NB4 (cell line): ENCODE results near the gene MT1G.
A peak's percentile ranks its signal among the peaks of the same experiment; 100 is the strongest.
"Not testable (repeated sequence)": the region's sequence is repeated elsewhere in the genome, so short reads cannot be mapped to it uniquely, and the experiment has no call there.

Source experiments
- DNase-seq: peaks from one replicate; pipeline ENCODE4 v3.0.0; 2010; ENCODE audit warnings: low read depth
- H3K4me3 ChIP-seq: one replicate; pipeline ENCODE4 v1.5.1; 2011; ENCODE audit warnings: mild to moderate bottlenecking, low read depth, low read length, moderate library complexity
- MYC ChIP-seq: IDR thresholded peaks from 2 replicates; pipeline ENCODE4 v1.6.1; 2011; ENCODE audit warnings: low read depth, low read length
- POLR2A ChIP-seq: IDR thresholded peaks from 2 replicates; pipeline ENCODE4 v1.6.1; 2011; ENCODE audit warnings: mild to moderate bottlenecking; ENCODE audit not compliant: insufficient read length; ENCODE audit errors: extremely low read depth
- TF ChIP-seq, protein P1 (sequence below): IDR thresholded peaks from 2 replicates; pipeline ENCODE4 v1.6.1; 2011; ENCODE audit warnings: low read depth, low read length
- TF ChIP-seq, protein P2 (sequence below): IDR thresholded peaks from one replicate; pipeline ENCODE4 v1.5.1; 2012; ENCODE audit warnings: low read depth, low read length

The MT1G gene

DNA sequence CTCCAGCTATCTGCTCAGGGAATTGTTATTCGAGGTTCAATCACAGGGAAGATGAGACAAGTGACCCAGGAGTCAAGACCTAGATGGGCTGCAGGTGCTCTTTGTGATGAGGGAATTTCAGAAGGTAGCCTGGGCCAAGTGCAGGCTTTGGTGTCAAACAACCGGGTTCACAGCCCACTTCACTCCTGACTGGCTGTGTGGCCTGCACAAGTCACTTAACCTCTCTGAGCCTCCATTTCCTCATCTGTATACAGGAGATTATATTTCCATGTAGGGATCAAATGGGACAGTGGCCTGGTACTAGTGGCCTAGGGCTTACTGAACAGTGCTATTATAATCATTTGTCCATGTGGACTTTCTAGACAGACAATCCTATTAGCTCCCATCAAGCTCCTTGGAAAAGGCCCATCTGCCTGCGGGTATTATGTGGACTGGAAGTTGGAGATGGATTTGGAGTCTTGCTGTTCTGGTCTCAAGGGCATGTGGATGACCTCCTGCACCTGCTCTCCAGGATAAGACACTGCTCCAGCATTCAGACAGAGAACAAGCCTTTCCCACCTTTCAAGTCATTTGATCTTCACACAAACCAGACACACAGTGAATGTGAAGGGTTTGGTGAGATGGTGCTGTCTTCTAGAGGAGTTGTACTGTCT, 11.3 kb upstream of the MT1G start:
- no peak overlapping the region for H3K4me3 ChIP-seq
- no peak for TF ChIP-seq POLR2A
- TF ChIP-seq, protein P1, sequence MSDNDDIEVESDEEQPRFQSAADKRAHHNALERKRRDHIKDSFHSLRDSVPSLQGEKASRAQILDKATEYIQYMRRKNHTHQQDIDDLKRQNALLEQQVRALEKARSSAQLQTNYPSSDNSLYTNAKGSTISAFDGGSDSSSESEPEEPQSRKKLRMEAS = no peak
- TF ChIP-seq, protein P2, sequence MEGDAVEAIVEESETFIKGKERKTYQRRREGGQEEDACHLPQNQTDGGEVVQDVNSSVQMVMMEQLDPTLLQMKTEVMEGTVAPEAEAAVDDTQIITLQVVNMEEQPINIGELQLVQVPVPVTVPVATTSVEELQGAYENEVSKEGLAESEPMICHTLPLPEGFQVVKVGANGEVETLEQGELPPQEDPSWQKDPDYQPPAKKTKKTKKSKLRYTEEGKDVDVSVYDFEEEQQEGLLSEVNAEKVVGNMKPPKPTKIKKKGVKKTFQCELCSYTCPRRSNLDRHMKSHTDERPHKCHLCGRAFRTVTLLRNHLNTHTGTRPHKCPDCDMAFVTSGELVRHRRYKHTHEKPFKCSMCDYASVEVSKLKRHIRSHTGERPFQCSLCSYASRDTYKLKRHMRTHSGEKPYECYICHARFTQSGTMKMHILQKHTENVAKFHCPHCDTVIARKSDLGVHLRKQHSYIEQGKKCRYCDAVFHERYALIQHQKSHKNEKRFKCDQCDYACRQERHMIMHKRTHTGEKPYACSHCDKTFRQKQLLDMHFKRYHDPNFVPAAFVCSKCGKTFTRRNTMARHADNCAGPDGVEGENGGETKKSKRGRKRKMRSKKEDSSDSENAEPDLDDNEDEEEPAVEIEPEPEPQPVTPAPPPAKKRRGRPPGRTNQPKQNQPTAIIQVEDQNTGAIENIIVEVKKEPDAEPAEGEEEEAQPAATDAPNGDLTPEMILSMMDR = no peak
- no peak for TF ChIP-seq MYC
- DNase-seq = no peak

DNA sequence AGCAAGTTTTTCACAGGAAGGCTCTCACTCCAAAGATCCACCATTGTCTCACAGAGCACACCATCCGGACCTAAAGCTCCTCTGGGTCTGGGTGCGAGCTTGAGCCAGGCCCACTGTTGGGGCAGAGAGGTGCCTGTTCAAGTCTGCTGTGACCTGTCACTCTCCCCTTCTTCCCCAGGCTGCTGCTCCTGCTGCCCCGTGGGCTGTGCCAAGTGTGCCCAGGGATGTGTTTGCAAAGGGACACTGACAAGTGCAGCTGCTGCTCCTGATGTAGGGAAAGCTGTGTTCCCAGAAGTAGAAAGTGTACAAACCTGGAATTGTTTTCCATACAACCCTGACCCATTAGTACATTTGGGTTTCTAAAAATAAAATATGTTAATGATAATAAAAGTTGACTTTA, 9.6 kb upstream of the MT1G start:
- no peak for DNase-seq
- H3K4me3 ChIP-seq = no peak overlapping the region
- TF ChIP-seq, protein P1 = no peak
- TF ChIP-seq MYC (no peak), POLR2A (no peak)
- TF ChIP-seq, protein P2 = no peak

DNA sequence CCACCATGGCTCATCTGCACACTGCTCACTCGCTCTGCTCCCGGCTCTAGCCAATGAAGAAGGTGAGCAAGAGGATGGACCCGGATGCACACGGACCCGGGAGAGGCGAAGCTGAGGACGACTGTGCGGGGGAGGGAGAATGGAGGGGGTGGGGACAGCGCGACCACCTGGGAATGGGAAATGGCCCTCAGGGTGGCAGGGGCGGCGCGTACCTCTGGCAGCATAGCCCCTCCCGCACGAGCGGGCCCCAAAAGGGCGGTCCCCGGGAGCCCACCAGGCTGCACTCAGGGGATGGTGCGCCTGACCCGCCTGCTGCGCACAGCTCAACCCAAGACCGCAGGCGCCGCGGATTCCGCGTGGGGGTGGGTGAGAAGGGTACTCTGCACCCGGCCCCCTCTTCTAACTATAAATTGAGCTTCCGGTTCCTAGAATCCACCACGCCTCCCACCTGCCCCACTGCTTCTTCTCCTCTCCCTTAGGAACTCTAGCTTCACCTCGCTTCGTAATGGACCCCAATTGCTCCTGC, 7.9 kb upstream of the MT1G start:
- no peak overlapping the region for H3K4me3 ChIP-seq
- TF ChIP-seq, protein P1 = no peak
- TF ChIP-seq MYC (no peak), POLR2A (no peak)
- TF ChIP-seq, protein P2 = no peak
- DNase-seq = no peak

DNA sequence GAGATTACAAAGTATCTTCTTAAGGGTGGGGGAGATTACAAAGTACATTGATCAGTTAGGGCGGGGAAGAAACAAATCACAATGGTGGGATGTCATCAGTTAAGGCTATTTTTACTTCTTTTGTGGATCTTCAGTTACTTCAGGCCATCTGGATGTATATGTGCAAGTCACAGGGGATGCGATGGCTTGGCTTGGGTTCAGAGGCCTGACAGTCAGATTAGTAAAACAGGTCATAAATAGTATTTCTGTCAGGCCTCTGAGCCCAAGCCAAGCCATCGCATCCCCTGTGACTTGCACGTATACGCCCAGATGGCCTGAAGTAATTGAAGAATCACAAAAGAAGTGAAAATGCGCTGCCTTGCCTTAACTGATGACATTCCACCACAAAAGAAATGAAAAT, 6.7 kb upstream of the MT1G start:
- not testable (repeated sequence) for H3K4me3 ChIP-seq, DNase-seq

DNA sequence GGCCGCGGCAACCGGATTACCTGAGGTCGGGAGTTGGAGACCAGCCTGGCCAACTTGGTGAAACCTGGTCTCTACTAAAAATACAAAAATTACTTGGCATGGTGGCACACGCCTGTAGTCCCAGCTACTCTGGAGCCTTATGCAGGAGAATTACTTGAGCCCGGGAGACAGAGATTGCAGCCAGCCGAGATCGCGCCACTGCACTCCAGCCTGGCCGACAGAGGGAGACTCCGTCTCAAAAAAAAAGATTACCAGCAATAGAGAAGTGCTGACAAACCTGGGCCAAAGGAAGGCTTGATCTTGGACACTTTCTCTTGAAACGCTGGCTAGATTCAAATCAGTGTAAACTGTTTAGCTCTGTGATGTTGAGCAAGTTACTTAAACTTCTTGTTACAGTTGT, 6.1 kb upstream of the MT1G start:
- TF ChIP-seq, protein P2 = peak; percentile 16
- TF ChIP-seq MYC = no peak
- DNase-seq = no peak
- no peak overlapping the region for H3K4me3 ChIP-seq

DNA sequence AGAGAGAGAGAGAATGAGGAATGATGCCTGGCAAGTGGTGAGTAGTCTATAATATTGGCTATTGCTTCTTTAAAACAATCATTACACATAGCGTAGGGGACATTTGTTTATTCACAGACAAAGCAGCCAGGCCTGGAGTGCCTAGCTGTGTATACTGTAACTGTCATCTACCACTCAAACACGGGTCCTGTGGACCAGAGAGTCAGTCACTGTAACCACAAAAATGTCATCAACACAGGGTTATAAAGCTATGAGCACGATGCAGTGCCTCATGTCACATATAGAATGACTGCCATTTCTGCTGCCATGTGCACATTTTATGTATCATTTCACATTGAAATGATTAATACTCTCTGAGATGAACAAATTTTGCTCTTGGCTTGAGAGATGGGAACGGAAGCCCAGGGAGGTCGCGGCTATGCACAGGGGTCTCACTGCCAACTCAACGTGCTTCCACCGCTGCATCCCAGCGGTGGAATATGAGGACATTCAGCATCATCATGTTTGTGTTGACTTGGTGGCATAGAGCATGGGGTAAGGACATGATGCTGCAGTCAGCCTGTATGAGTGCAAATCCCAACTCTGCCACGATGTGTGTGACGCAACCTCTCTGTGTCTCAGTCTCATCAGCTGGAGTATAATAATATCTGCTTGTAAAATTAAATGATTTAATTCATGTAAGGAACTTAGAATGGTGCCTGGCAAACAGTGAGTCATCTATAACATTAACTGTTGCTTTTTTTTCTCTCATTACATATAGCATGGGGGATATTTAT, 5.1 kb upstream of the MT1G start:
- no peak overlapping the region for H3K4me3 ChIP-seq
- peak; percentile 29 for DNase-seq
- TF ChIP-seq POLR2A = no peak
- TF ChIP-seq, protein P2 = no peak
- TF ChIP-seq, protein P1 = no peak
- TF ChIP-seq MYC = no peak

DNA sequence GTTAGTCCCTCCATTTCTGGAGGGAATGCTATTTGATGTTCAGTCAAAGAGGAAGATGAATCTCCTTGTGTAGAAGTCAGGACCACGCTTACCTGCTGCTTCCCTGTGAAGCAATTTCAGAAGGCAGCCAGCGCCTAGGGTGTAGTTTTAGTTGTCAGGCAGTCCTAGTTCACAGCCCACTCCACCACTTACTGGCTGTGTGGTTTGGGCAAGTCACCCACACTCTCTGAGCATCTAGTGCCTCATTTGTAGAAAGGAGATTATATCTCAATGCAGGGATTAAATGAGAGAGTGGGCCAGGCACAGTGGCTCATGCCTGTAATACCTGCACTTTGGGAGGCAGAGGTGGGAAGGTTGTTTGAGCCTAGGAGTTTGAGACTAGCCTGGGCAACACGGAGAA, 4.3 kb upstream of the MT1G start:
- not testable (repeated sequence) for H3K4me3 ChIP-seq, DNase-seq

DNA sequence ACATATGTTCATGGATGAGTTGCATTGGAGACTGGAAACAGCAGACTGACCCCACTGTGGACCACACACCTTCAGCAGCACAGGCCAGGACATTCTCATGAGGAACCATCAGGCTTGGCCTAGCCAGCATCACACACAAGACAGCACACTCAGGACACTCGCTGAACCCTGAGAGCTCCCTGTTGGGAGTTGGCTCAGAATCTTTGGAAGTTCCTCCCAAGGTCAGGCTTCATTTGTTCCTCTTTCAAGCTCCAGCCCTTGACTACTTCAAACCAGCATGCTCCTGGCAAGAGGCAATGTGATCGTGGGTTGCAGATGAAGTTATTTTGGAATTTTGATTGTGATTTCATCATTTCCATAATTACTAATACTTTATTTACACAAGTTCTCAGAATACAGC, 3.8 kb upstream of the MT1G start:
- not testable (repeated sequence) for DNase-seq, H3K4me3 ChIP-seq
